C1 segment of cervical spinal cord (tissue), 14 donors: Measurements from ENCODE around the gene TRIM60.
"Not testable (repeated sequence)": the region's sequence is repeated elsewhere in the genome, so short reads cannot be mapped to it uniquely, and the experiment has no call there.

Source experiments
- DNase-seq, 14 donors: peaks; one replicate each; lab custom pipeline; 2025; lab: John Stamatoyannopoulos, UW

Gene TRIM60

GRCh38 chr4:165053645-165054044 is 21.8 kb downstream of the TRIM60 start, which contains the start of gene TRIM75:
TRIM75 (plus strand) TSS chr4:165053866; CDS start chr4:165059148, 5,282 bp downstream.
- no peak for DNase-seq

GRCh38 chr4:165055601-165056000 is 23.8 kb downstream of the TRIM60 start:
- no peak for DNase-seq

- no peak for DNase-seq
Measured at GRCh38 chr4:165058666-165059065, 26.9 kb downstream of the TRIM60 start.

GRCh38 chr4:165059386-165059785 is 27.6 kb downstream of the TRIM60 start:
- DNase-seq: no peak

GRCh38 chr4:165060938-165061337 is 29.1 kb downstream of the TRIM60 start:
- DNase-seq: no peak

GRCh38 chr4:165070560-165070959 is 38.8 kb downstream of the TRIM60 start:
- DNase-seq: no peak

GRCh38 chr4:165073346-165073745 is 41.5 kb downstream of the TRIM60 start:
- DNase-seq: not testable (repeated sequence)

- no peak for DNase-seq
Measured at GRCh38 chr4:165077034-165077578, 45.3 kb downstream of the TRIM60 start.

- peak in 4 of 14 donors; percentile 0 to 14 (median 10) for DNase-seq
Measured at GRCh38 chr4:165079476-165079875, 47.7 kb downstream of the TRIM60 start.

GRCh38 chr4:165084787-165085186 is 53.0 kb downstream of the TRIM60 start:
- not testable (repeated sequence) for DNase-seq

GRCh38 chr4:165085946-165086345 is 54.1 kb downstream of the TRIM60 start:
- no peak for DNase-seq

- peak in 1 of 14 donors; percentile 5 for DNase-seq
Measured at GRCh38 chr4:165088366-165088765, 56.6 kb downstream of the TRIM60 start.
